Adrenal gland (tissue), 5 donors: ENCODE data around the gene DUSP22.

Experiments
- CTCF ChIP-seq, 6 experiments: fragments of 450-650 bp in 4 of 6; fragments of 200-600 bp in 2 of 6; sonication (generic) in 1 of 6; IDR thresholded peaks; 1 replicate in 5 of 6; 2 replicates in 1 of 6; pipeline versions ENCODE4 v1.5.1 to v1.8.0; 2016 to 2021; ENCODE audit warnings: antibody characterized with exemption in 6 of 6, mild to moderate bottlenecking in 2 of 6, moderate library complexity in 1 of 6
- POLR2A ChIP-seq, 2 donors: fragments of 450-650 bp; IDR thresholded peaks; one replicate each; pipeline ENCODE4 v1.6.1; 2017; ENCODE audit warnings: antibody characterized with exemption in 2 of 2, mild to moderate bottlenecking in 2 of 2, moderate library complexity in 1 of 2
- donor health status: DM: no; HTN: no; CAD: no.

- TF ChIP-seq CTCF (IDR thresholded peaks at IDR 0.05) (no peak), POLR2A (IDR thresholded peaks at IDR 0.05) (no peak)
These were observed 72.6 kb downstream of the DUSP22 start for GRCh38 chr6:364609-365540.
